ENCODE data around the gene ATXN7L1.

- TF ChIP-seq CTCF (IDR thresholded peaks at IDR 0.05; ENCODE audit: low read length) (no peak), EZH2 (optimal IDR thresholded peaks at IDR 0.05; ENCODE audit: low read depth, low read length) (no peak), EZH2phosphoT487 (IDR thresholded peaks at IDR 0.05; ENCODE audit: low read length) (no peak)
Observed at GRCh38 chr7:105871142-105871541, 5.3 kb downstream of the ATXN7L1 start.

Data from MM.1S (cell line).